ENCODE results near the gene SHPK. TPM values are rescaled to one million over a fixed set of nuclear protein-coding genes. Genes with fewer than 3 reads are reported as not detected.

SHPK gene
- total and polyA plus RNA-seq, 3 donors from 2014 or later = 9.0 to 33.8 (median 23.6) TPM

- intact Hi-C loops (cut with DNase I; ENCODE audit: low total_unique reads) = no loop called here
- 84 to 88% methylated on average over 11 of the region's 11 CpGs for WGBS, 2 donors
- H3K4me3 ChIP-seq = no peak overlapping the region
- H3K27ac ChIP-seq = no peak overlapping the region
- H3K4me1 ChIP-seq = no peaks in the 10 kb centered on the region
- H3K27me3 ChIP-seq = no peaks in the 10 kb centered on the region
- no peaks in the 10 kb centered on the region for H3K36me3 ChIP-seq (ENCODE audit: low read depth, missing control alignments)
- TF ChIP-seq CTCF (IDR thresholded peaks at IDR 0.05) = no peak
- TF ChIP-seq POLR2A (IDR thresholded peaks at IDR 0.05) = no peak
- no peak for DNase-seq
- H3K9me3 ChIP-seq = no peaks in the 10 kb centered on the region
Measured at GRCh38 chr17:3576970-3577369, 59.1 kb downstream of the SHPK start.

GRCh38 chr17:3575511-3575910, 60.5 kb downstream of the SHPK start:
- no peaks in the 10 kb centered on the region for H3K9me3 ChIP-seq
- no peak for TF ChIP-seq CTCF (IDR thresholded peaks at IDR 0.05)
- TF ChIP-seq POLR2A (IDR thresholded peaks at IDR 0.05) = no peak
- H3K4me1 ChIP-seq = no peaks in the 10 kb centered on the region
- no peaks in the 10 kb centered on the region for H3K36me3 ChIP-seq (ENCODE audit: low read depth, missing control alignments)
- no peak overlapping the region for H3K27ac ChIP-seq
- 72 to 75% methylated on average over 5 of the region's 5 CpGs for WGBS, 2 donors
- intact Hi-C loops (cut with DNase I; ENCODE audit: low total_unique reads) = no loop called here
- H3K27me3 ChIP-seq = no peaks in the 10 kb centered on the region
- H3K4me3 ChIP-seq = no peak overlapping the region
- no peak for DNase-seq

- 88 to 95% methylated on average over 7 of the region's 7 CpGs for WGBS, 2 donors
- no peak for TF ChIP-seq POLR2A (IDR thresholded peaks at IDR 0.05)
- TF ChIP-seq CTCF (IDR thresholded peaks at IDR 0.05) = no peak
- no peak overlapping the region for H3K27ac ChIP-seq
Measured at GRCh38 chr17:3574231-3574630, 61.8 kb downstream of the SHPK start.

GRCh38 chr17:3573246-3574100, 62.6 kb downstream of the SHPK start:
- H3K36me3 ChIP-seq (ENCODE audit: low read depth, missing control alignments) = no peaks in the 10 kb centered on the region
- H3K27ac ChIP-seq = no peak overlapping the region
- TF ChIP-seq POLR2A (IDR thresholded peaks at IDR 0.05) (no peak), CTCF (IDR thresholded peaks at IDR 0.05) (no peak)
- WGBS, 2 donors = 90 to 92% methylated on average over 12 to 21 of the region's 22 CpGs
- intact Hi-C loops (cut with DNase I; ENCODE audit: low total_unique reads) = no loop called here
- no peaks in the 10 kb centered on the region for H3K27me3 ChIP-seq
- H3K4me1 ChIP-seq = no peaks in the 10 kb centered on the region
- H3K4me3 ChIP-seq = no peak overlapping the region
- no peak for DNase-seq
- no peaks in the 10 kb centered on the region for H3K9me3 ChIP-seq

More at GRCh38 chr17:3574231-3574630, 61.8 kb downstream of the SHPK start:
- no peak for DNase-seq
- Histone ChIP-seq H3K4me1 (no peaks in the 10 kb centered on the region), H3K27me3 (no peaks in the 10 kb centered on the region), H3K36me3 (ENCODE audit: low read depth, missing control alignments) (no peaks in the 10 kb centered on the region), H3K4me3 (no peak overlapping the region), H3K9me3 (no peaks in the 10 kb centered on the region)
- intact Hi-C loops (cut with DNase I; ENCODE audit: low total_unique reads) = no loop called here

GRCh38 chr17:3572231-3572630, 63.8 kb downstream of the SHPK start:
- Histone ChIP-seq H3K27me3 (no peaks in the 10 kb centered on the region), H3K4me3 (no peak overlapping the region), H3K27ac (no peak overlapping the region), H3K36me3 (ENCODE audit: low read depth, missing control alignments) (no peaks in the 10 kb centered on the region), H3K4me1 (no peaks in the 10 kb centered on the region), H3K9me3 (no peaks in the 10 kb centered on the region)
- no peak for DNase-seq
- 89 to 96% methylated on average over 2 to 3 of the region's 7 CpGs for WGBS, 2 donors
- TF ChIP-seq POLR2A (IDR thresholded peaks at IDR 0.05) (no peak), CTCF (IDR thresholded peaks at IDR 0.05) (no peak)
- intact Hi-C loops (cut with DNase I; ENCODE audit: low total_unique reads) = no loop called here

All from testis (tissue), 3 donors.